Hindlimb muscle (tissue), 1 donor: ENCODE results near the gene LEFTY2. TPM values are rescaled to one million over a fixed set of nuclear protein-coding genes. Genes with fewer than 3 reads are reported as not detected.
A peak's percentile ranks its signal among the peaks of the same experiment; 100 is the strongest.

Source experiments
- DNase-seq: peaks from one replicate; pipeline ENCODE4 v3.0.0-alpha.2; 2013
- polyA plus RNA-seq: library from polyadenylated mRNA; unstranded; fragments of 120-200 nt; gene quantifications from one replicate; pipeline ENCODE4 v1.2.1, GENCODE V29; 2013; ENCODE audit not compliant: insufficient read length

LEFTY2 gene
- polyA plus RNA-seq, 1 donor, result 3.3 TPM

DNA sequence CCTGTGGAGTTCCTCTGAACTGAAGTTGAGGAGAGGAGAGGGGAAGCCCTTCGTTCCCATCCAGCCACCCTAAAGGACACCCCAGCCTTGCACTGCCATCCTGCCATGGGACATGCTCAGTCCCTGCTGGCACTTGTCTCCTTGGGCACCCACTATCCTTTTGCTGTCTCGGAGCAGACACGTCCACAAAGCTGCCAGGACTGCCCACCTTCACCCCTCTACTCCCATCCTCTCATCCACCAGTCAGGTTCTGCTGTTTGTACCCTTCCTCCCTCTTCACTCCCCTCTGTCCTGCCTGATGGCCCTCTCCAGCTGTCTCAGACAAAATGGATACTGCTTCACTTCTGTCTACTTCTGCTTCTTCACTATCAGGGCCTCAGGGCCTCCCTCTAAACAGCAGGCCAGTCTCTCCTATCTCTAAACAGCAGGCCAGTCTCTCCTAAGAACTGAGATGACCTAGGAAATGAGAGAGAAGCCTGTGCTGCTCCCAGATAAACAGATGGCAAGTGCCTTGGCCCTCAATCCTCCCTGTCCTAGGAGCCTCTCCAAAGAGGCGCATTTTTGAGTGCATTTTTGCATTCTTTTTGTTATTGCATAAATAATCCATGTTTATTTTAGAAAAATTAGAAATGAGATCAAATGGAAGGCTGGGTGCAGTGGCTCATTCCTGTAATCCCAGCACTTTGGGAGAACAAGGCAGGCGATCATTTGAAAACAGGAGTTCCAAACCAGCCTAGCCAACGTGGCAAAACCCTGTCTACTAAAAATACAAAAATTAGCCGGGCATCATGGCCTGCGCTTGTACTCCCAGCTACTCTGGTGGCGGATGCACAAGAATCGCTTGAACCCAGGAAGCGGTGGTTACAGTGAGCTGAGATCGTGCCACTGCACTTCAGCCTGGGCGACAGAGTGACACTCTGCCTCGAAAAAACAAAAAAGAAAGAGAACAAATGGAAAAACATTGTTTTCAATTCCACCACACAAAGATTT, 12.5 kb downstream of the LEFTY2 start:
- no peak for DNase-seq

DNA sequence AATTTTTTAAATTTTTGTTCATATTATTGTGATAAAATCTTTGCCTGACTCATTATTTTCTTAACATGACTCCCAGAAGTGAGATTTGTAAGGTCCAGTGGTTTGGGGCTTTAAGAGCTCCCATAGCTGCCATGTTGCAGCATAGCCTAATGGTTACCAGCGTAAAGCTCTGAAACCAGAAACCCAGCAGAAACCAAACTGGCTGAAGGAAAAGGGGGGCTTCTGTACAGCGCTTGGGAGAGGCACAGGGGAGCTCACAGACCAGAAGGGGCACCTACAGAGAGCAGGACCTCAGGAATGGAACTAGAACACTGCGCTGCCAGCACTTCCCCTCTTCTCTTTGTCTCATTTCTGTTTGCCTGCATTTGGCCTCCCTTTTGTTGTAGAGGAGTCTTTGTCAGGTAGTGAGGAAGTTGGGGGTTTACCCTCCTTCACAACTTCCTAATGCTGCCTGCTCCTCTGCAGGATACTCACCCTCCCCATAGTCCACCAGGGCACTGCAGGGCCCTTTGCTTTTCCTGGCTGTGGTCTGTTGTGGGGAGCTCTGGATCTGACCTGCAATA, 14.4 kb downstream of the LEFTY2 start:
- DNase-seq, result no peak

DNA sequence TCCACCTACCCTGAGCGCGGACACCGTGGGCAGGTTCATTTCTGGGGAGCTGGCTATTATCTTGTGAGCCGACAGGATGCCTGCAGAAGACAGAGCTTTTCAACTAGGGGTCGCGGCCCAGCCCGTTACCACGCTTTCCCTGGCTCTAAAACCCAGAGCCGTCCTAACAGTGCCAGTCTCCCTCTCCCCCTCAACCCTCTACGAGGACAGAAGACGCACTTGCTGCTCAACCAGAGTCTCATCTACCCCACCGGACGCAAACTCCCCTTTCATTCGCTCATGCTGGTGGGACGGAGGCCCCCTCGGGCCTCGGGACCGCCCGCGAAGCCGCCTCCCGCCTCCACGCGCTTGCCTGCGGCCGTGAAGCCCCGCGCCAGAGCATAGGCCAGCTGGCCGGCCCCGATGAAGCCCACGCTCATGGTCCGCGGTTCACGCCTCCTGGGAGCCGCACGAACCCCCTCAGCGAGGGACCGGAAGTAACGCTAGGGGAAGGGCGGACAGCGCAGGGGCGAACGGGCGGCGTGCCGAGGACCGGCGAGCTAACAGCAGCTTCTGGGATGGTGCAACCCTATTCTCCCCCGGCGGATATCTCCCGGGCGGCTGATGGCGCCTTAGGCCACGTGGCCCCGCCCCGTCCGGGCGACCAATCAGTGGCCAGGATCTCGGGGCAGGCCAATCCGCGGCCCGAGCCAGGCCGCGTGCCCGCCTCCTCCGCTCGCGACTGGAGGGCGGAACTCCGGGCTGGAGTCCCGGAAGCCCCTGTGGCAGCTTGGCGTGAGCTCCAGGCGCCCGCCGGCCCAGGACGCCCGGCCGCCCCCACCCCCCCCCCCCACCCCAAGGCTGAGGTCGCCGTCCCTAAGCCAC, 17.1 kb downstream of the LEFTY2 start, which contains the start of gene PYCR2:
PYCR2 (minus strand) TSS at position 559 of the 864 bp plus-strand sequence; CDS start at position 419, 140 bp downstream.
- peak; percentile 97 for DNase-seq

DNA sequence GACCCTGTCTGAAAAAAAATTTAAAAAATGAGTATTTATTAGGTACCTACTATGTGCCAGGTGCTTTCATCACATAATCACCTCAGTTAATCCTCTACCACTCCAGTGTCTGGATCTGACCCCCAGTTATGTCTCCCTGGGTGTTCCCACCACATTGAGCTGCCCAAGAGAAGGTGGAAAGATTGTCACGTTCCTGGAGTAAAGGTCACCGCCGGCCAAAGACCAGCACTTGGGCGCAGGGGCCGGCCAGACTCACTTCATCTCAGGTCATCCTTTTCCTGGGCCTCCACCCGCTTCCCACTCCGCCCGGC, 17.7 kb downstream of the LEFTY2 start:
- DNase-seq, result no peak

DNA sequence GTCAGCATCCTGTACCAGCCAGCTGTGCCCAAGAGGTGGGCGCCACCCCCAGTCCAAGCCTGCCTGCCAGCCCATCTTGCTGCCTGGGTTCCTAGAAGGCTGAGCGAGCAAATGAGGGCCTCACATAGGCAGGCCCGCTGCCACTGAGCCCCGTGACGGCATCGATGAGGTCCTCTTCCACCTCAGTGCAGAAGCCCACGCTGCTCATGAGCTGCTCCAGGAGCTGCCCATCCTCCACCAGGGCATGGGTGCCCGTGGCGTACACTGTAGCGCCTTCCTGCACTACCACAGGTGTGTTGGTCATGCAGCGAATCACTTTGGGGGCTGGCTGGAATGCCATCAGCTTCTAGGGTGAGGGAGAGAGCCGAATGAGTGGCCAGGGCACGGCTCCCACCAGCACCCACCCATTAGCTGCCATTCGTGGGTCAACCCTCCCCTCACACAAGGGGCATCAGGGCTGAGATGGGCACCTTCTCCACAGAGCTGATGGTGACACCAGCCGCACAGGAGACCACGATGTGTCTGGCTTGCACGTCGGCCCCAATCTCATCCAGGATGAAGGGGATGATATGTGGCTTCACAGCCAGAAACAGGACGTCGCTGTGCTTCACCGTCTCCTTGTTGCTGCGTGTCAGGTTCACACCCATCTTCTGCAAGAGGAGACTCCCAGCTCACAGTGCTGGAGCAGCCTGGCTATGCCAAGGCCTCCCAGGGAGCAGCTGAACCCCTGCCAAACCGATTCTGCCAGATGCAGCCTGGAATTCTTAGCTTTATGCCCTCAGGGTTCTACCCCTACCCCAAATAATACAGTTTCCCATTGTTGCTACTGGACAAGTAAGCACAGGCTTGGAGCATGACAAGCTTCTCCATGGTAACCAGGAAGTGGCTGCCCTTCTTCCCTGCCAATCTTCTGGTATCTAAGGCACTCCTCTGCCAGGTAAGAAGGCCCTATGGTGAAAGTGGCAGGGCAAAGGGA, 19.0 kb downstream of the LEFTY2 start:
- no peak for DNase-seq

DNA sequence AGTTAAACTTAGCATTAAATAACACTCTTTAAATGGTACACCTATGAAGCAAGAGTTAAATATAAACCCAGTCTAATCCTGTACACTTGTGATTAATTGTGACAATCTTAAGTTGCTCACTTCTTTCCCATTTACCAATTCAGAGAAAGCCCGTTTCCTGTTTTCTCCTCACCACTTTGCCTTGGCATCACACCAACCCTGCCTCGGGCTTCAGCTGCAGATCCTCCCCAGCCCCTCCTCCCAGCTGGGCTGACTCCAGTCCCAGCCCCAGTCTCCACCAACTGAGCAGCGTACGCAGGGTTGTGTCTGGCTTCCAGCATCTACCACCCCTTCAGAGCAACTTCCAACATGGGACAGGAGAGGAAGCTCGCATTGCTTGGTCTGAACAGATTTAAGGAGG, 21.1 kb downstream of the LEFTY2 start:
- no peak for DNase-seq

DNA sequence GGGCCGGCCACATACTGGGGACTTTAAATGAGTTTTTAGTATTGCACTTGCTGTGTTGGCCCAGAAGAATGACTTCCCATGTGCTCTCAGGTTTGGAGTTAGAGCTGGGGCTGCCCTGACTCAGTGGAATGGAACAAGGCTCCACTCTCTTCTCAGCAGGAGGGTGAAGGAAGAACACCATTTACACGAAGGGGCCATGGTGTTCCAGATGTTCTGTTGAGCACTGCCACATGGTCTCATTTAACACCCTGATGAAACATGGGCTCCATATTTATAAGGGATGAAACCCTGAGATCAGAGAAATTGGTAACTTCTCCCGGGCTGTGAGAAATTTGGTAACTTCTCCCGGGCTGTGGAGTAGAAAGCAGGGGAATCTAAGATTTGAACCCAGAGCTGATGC, 22.7 kb downstream of the LEFTY2 start:
- no peak for DNase-seq

DNA sequence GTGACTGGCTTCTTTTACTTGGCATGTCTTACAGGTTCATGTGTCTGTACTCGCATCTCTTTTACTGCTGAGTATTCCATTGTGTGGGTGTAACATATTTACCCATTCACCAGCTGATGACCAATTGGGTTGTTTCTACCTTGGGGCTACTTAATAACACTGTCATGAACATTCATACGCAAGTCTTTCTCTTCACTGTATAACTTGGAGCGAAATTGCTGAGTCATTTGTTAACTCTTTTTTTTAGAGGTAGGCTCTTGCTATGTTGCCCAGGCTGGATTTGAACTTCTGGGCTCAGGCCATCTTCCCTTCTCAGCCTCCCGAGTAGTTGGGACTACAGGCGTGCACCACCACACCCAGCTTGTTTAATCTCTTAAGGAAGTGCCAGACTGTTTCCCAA, 23.5 kb downstream of the LEFTY2 start:
- no peak for DNase-seq

DNA sequence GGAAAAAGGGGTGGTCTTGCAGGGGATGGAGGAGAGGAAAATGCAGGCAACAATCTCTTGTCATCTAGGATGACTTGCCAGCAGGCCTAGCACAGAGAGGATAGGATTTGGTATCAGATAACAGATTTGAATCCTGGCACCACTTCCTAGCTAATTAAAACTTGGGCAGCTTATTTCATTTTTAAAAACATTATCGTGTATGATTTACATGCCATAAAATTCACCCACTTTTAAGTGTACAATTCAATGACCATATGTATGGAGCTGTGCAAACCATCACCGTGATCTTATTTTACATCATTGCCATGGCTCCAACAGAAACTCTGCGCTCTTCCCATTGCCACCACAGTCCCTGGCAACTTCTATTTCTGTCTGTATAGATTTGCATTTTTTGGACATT, 23.9 kb downstream of the LEFTY2 start:
- no peak for DNase-seq

DNA sequence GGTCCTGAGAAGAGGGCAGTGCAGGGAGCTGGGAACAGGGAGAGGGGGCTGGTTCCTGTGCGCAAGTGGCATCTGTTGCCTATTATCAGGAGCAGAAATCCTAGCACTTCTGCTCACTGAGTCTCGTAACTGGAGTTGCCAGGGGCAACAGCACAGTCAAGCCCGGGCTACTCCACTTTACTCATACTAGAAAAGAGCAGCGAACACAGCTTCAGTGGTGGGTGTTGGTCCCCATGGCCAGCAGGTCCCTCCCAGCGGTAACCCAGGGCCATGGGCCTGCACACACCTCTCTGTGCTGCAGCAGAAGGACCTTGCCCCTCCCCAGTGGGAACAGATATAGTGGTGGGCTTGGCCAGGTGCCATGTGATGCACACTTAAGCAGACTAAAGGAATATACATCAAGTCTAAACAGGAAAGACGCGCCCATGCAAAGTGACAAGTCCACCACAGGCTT, 25.5 kb downstream of the LEFTY2 start:
- no peak for DNase-seq

DNA sequence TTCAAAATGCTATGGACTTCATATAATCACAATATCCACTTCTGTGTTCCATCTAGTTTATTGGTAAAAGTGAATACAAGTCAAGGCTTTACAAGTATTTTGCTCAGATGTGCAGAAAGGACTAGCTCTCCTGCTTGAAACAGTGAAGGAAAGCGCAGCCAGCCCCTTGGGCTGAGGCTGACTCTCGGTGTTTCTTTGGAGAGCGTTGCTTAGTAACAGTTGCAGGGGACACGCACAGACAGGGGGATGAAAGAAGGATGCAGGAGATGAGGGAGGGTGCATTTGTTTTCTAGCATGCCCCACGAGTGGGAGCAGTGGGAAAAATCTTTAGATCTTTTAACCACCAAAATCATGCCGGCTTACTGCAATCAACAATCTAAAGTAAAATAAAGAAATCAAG, 26.1 kb downstream of the LEFTY2 start:
- no peak for DNase-seq

DNA sequence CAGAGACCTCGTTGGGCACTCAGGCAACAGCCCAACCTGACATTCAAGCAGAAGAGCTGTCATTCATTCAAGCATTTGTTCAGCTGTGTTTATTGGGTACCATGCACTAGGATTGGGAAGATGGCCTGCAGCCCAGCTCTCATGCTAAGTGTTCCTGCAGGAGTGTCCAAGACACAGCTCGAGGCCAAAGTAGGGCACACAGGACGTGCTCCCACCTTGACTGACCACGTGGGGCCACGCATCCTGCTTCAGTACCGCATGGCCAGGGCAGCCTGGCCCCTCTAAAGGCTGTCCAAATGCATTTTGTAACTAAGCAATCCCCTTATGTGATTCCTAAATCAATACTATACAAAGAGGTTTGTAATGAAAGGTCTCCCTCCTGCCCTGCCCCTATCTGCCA, 26.6 kb downstream of the LEFTY2 start:
- DNase-seq, result no peak

DNA sequence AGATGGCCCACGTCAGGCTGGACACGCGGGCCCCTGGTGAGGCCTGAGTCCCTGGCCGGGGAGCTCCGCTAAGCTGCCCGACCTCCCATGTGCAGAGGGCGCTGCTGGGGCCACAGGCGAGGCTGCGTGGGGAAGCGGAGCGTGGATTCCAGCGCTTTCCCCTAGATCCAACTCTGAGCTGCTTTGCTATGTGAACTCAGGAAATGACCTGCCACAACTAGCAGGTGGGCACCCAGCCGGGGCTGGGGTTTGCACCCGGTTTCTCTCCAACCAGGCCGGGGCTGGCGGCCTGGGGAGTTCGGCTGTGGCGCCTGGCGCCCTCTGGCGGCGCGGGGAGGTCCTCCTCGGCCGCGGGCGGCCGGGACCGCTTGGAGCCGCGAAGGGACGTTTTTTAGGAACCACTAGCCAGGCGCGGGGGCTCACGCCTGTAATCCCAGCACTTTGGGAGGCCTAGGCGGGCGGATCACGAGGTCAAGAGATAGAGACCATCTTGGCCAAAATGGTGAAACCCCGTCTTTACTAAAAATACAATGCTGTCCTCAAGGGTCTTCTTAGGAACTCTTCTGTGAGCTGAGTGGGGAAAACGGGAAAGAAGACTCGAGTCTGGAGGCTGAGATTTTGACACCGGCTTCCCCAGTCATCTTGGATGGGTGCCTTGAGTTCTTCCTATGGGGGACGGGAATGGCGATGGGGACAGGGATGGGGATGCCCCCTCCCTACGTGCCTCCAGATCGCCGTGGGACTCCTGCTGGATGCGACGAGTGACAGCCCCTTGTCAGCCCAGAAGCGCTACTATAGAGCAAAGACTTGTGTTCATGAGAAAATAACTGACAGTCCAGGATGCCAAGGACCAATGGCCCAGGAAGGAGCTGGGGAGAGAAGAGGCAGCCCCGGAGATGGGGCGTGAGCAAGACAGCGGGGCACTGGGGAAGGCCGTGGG, 29.6 kb downstream of the LEFTY2 start:
- peak; percentile 70 for DNase-seq

DNA sequence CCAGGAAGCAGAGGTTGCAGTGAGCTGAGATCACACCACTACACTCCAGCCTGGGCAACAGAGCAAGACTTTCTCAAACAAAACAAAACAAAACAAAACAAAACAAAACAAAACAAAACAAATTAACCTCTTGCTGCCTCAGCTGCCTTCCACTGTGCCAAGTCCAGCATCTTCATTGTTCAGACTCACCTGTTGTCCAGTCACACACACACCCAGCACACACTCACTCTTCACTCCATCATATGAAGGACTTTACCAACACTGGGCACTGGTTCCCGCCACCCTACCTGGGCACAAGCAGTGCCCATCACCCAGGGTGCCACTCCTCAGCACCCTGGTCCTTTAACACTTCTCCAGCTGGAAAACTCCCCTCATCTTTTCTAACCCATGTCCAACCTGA, 31.5 kb downstream of the LEFTY2 start:
- DNase-seq, result no peak

DNA sequence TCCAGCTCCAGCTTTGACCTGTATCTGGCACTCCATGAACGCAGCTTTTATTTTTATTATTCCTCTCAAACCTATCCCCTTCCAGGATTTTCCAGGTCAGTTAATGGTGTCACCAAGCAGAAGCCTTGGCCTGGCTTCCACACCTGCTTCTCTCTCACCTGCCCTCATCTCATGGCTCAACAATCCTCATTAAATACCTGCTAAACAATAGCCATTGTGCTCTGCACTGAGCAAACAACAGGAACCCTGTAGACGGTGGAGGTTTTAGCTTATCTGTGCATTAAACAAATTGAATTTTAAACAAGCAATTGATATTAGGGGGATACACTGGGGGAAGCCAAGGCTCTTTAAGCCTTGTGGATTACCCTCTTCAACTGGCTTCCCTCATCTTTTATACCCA, 32.2 kb downstream of the LEFTY2 start:
- no peak for DNase-seq

DNA sequence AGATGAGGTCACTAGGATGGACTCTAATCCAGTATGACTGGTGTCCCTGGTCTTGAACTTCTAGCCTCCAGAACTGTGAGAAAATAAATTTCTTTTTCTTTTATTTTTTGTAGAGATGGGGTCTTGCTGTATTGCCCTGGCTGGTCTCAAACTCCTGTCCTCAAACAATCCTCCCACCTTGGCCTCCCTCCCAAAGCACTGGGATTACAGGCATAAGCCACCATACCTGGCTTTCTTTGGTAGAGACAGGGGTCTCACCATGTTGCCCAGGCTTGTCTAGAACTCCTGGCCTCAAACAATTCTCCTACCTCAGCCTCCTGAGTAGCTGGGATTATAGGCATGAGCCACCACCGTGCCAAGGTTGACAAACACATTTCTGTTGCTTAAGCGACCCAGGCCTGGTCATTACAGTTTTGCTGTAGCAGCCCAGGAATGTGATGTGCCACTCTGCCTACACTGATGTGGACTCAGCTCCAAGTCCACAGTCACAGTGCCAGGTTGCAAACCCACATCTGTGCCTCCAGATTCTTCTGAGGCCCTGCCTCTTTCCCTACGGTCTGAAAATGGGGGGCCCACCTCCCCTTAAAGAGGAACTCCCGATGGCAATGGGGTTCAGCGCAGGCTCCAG, 32.9 kb downstream of the LEFTY2 start:
- no peak for DNase-seq

DNA sequence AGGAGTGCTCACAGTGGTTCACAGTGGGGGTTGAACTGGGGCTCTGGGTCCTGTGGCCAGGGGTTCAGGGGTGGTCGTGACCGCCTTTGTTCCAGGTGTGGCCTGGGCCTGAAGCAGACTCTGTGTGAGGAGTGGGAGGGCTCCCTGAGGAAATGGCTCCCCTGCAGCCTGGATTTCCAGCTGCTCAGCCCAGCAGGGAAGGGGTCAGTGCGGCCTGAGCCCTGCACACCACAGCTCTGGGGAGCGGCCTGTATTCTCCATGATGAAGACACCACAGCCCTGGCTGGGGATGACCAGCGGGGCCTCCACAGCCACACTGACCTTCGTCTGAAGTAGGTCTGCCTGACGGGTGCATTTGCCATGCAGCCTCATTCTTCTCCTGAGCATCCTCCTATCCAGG, 33.7 kb downstream of the LEFTY2 start:
- no peak for DNase-seq

DNA sequence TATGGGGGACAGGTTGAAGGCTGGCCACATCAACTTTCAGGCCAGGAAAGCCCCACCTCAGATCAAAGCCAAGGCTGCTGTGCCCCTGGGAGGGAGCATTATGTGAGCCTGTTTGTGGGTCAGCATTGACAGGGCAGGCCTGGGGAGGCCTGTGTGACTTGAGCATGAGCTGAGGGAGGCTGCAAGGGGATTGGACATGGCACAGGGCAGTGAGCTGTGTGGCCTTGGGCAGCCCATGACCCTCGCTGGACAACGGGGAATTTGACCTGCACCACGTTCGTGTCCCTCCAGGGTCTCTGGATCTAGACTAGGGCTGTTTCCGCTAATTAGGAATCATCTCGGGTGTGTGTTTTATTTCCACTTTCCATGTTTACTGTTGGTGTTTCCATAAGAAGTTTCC, 34.6 kb downstream of the LEFTY2 start:
- DNase-seq, result no peak

DNA sequence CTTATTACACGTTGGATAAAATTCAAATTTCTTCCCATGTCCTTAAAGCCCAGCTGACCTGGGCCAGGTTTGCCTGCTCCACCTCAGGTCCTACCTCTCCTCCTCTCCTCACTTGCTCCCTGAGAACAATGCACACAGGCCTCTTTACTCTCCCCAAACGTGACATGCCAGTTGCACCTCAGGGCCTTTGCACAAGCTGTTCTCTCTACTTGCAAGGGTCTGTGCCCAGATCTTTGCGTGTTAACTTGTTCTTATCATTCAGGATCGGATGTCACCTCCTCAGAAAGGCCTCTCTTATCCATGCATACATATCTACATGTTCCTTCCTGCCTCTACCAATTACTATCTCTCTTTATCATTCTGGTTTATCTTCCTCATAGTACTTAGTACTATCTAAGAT, 37.4 kb downstream of the LEFTY2 start:
- no peak for DNase-seq
